GM18499 (cell line): ENCODE measurements around the gene THBS4.
"Not testable (repeated sequence)": the region's sequence is repeated elsewhere in the genome, so short reads cannot be mapped to it uniquely, and the experiment has no call there.

Experiments
- ATAC-seq: cut with Tn5 transposase; IDR thresholded peaks from one replicate; pipeline ENCODE4 v1.9.1; 2021; ENCODE audit warnings: moderate number of reproducible peaks; ENCODE audit not compliant: insufficient read depth, unreplicated experiment

THBS4 gene

DNA sequence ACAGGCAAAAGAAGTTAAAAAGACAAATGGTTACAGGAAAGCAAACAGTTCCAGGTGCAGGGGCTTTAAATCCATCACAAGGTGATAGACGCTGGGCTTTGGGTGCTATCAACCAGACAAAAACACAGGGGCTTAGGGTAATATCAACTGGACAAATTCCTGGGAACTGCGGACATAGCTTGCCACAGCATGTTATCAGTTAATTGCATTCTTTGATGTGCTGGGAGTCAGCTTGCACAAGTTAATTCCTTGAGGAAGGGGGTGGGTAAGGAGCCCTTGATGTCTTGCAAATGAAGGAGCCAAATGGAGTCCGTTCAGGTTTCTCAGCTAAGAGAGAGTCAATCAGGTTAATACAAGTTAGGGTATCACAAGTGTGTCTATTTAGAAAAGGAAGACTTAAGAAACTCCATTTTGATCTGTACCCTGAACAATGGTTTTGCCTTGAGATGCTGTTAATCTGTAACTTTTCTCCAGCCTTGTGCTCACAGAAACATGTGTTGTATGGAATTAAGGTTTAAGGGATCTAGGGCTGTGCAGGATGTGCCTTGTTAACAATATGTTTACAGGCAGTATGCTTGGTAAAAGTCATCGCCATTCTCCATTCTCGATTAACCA, 76.3 kb downstream of the THBS4 start:
- ATAC-seq = not testable (repeated sequence)

DNA sequence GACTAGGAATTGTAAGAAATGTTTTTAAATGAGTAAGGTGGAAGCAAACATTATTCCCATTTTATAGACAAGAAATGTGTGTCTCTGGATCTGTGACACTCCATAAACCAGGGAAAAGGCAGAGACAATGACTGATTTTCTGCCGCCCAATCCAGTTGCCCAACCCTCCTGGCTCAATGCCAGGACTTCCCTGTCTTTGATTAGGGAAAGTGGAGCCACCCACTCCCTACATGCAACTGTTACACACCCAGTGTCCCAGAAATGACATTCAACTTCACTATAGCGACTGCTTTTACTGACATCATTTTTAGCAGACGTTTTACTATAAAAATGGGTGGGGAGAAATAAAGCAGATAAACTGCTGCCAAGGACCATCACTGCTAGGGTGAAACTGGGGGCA, 79.7 kb downstream of the THBS4 start:
- no peak for ATAC-seq

DNA sequence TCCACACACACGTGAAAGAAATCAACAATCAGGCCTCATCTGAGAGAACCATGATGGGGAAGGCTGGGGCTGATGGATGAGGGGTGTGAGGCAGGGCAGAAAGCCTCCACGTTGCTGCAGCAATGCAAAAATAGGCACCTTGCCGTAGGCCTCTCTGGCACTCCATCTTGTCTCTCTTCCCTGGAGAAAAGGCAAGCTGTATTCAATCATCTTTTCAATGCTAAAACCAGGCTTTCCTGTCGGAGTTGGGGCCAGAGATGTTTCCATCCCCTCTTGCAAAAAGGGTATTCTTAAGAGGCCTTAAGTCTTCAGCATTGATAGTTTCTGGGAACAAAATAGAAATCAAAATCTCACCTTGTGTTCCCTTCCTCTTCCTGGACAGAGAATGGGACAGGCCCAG, 80.9 kb downstream of the THBS4 start:
- ATAC-seq = no peak

DNA sequence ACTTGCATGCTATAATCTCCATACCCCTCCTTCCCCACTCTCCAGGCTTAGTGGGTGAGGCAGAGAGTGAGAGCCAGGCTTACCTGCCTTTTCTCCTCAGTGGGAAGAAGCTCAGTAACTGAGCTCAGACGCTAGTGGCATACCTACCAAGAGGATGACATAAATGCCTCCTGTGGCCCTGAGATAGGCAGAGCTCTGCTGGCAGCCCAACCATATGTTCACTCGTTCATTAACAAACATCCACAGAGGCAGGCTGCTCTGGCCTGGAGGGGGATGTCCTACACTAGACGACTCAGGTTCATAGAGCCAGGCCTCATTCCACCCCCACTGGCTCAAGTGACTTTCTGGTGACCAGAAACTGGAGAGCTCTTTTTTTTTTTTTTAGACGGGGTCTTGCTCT, 81.3 kb downstream of the THBS4 start:
- ATAC-seq = no peak

DNA sequence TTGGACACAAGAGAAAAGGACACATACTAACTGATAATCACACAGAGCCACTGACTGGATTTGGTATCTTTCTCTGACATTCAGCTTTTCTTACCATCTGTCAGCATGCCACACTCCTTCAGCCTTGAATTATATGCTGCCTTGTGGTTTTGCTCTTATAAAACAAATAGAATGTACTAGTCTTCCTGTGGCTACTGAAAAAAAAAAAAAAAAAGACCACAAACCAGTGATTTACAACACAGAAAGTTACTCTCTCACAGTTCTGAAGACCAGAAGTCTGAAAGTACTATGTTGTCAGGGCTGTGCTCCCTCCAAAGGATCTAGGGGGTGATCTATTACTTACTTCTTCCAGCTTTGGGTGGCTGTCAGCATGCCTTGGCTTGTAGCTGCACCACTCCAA, 82.3 kb downstream of the THBS4 start:
- ATAC-seq = no peak

DNA sequence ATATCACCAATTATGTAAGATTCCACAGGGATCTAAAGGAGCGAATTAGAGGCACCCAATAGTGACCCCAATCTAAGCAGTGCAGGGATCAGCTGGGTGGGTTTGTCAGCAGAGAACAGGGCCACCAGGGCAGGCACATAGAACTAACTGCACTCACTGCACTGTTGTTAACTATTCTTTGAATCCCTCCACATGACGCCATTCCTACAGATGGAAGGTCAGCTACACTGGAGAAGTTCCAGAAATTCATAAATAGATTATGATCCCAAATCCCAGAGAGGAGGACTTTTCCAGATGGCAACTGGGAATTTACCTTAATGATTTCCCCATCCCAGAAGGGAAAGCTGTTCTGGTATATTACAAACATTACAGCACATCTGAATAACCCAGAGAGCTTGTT, 84.2 kb downstream of the THBS4 start:
- no peak for ATAC-seq

DNA sequence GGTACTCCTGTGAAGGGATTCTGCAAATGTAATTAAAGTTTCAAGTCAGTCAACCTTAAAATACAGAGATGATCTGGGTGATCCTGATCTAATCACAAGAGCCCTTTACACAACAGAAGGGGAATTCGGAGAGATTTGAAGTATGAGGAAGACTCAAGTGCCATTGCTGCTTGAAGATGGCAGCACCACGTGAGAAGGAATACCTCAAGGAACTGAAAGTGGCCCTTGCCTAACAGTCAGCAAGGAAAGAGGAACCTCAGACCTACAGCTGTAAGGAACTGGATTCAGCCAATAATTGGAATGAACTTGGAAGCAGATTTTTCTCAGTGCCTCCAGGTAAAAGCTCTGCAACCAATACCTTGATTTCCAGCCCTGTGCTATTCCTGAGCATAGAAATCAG, 87.4 kb downstream of the THBS4 start:
- ATAC-seq = no peak

DNA sequence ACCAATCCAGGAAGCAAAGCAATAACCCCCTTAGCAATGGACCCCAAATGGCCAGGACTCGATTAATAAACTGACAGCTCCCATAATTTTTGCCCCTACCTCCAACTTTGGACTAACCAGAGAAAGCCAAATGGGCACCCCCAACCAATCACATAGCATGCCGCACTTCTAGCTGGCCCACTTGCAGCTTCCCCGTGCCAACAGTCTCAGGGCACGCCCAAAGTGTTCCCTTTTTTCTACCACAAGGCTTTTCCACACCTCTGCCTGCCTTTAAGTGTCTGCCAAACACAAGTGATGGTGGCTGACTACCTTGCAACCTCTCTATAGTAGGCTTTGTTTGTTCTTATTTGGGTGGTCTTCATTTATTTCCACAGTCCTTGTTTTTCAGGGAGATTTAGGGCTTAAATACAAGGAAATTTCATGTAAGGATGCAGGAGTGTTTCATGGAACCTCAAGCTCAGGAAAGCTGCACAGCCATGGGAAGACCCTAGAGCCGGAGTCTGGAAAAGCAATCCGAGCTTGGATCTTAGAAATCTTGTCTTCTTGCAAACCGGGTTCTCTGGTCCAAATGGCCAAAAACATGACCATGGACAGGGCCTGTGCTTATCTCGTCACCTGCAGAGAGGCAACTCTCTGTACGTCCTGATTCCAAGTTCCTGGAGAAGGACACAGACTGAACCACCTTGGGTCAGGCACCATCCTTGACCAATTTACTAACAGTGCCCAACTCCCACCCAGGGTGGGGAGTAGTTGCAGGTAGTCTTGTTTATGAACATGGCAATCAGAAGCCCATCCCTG, 89.2 kb downstream of the THBS4 start:
- no peak for ATAC-seq

DNA sequence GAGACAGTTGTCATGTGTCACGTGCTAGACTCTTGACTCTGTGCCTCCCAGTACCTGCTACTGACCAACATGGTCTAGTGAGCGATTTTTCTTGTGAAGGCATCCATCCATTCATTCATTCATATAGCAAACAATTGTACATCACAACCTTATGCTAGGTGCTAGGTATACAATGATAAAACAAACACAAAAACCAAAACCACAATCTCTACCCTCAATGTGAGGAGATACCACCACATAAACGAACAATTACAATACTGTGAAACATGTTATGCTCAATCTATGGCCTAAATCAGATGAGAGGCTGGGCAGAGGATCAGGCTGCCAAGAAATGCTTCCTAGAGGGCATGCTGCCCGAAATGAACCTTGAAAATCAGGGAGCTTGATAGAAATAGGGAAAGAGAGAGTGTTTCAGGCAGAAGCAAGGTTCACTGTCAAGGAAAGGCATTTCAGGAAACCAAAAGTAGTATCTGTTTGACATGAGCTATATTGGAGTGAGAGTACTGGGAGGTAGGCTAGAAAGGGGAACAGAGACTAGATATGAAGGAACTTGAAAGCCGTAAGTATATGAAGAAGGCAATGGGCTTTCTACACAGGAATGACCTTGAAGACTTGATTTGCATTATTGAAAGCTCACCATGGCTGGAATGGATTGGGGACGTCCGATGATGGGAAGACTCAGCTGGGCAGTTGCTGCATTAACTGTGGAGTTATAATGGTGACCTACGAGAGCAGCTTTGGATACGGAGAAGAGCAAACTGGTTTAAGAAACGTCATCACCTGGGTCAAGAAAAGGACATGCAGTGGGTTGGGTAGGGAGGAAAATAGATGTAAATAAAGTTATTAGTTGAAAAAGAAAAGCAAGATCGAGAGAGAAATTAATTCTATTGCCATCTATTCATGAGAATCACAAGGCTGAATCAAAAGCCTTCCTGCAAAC, 90.1 kb downstream of the THBS4 start:
- peak; percentile 66 for ATAC-seq

DNA sequence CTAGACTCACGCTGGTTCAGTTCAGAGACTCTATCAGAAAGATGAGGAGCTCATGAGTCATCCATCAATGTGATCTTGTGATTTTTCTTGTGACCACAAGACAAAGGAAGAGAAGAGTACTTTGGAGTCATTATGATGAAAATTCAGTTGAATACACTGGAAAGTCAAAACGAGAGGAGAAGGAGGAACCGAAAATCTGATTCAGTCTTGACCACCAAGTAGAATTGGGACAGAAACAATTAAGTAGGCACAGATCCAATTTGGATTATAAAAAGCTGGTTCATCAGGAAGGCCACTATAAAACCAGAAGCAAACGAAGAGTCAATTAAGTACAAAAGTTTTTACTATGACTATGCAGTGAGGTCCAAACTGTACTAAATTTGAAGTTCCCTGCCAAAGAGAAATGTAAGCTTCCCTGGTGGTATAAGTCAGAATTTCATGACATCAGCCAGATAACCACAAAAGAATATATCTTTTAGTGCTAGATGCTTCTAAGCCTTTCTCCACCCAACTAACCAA, 90.9 kb downstream of the THBS4 start:
- ATAC-seq = peak; percentile 38

DNA sequence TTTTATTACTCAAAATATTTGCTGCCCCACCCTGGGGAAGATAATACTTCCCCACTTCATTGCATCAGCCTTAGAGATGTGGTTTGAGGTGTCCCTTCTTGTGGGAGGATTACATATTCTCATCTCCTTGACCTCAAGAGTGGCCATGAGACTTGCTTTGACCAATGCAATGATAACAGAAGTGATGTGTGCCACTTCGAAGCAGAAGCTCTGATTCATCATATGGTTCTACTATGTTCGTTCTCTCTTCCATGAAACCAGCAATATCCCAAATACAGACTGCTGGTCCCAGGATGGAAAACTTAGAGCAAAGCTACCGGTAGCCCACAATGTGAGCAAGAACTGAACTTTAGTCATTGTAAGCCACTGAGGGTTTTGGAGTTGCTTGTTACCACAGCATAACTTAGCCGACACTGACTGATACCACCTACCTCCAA, 92.0 kb downstream of the THBS4 start:
- ATAC-seq = no peak

DNA sequence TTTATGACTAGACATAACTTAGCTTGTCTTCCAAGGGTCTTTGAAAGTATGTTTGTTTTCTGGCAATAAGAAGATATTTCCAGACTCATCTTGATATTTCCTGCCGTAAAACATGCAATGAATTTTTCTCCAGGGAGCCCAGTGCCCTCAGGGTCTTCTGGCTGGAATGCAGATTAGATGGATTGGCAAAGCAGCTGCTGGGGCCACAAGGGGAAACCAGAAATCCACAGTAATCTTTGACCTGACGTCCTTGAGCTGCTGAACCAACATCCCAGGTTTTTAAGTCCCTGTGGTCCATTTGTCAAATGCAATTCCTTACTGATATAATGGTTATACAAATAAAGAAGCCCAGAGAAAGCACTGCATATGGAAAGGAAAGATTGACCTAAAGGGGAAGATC, 93.0 kb downstream of the THBS4 start:
- ATAC-seq = no peak

DNA sequence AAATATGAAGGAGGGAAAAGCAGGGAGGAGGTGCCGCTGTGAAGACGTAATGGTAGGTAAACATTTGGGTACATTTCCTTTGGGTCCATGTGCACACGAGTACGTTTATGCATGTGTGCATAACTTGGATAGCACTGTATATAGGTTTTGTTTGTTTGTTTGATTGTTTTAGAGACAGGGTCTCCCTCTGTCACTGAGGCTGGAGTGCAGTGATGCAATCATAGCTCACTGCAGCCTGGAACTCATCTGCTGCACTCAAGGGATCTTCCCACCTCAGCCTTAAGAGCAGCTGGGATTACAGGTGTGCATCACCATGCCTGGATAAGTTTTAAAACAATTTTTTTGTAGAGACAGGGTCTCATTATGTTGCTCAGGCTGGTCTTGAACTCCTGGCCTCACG, 94.0 kb downstream of the THBS4 start:
- no peak for ATAC-seq
